ENCODE data around the gene MEOX2. TPM values are rescaled to one million over a fixed set of nuclear protein-coding genes. Genes with fewer than 3 reads are reported as not detected.

The MEOX2 gene
- total RNA-seq, 1 donor from 2014 or later, result not detected

- Histone ChIP-seq H3K4me1 (ENCODE audit: insufficient read depth, low read length) (no peaks in the 10 kb centered on the region), H3K27me3 (ENCODE audit: insufficient read depth, low read length) (no peaks in the 10 kb centered on the region), H4K20me1 (ENCODE audit: insufficient read depth, low read length) (no peaks in the 10 kb centered on the region), H3K79me2 (ENCODE audit: insufficient read depth, low read length) (no peaks in the 10 kb centered on the region), H3K9me3 (ENCODE audit: insufficient read depth, low read depth, low read length) (no peaks in the 10 kb centered on the region), H3K4me2 (ENCODE audit: low read length) (no peak overlapping the region), H3K4me3 (ENCODE audit: insufficient read depth, low read depth, low read length) (no peak overlapping the region), H2AFZ (ENCODE audit: low read depth, low read length) (no peak overlapping the region), H3K9ac (ENCODE audit: low read length) (no peak overlapping the region), H3K36me3 (ENCODE audit: insufficient read depth, low read length) (no peaks in the 10 kb centered on the region), H3K27ac (ENCODE audit: low read depth, low read length) (no peak overlapping the region)
- Mint-ChIP-seq H3K27ac (ENCODE audit: unreplicated experiment) (no peak overlapping the region), H3K36me3 (ENCODE audit: low read depth, unreplicated experiment) (no peaks in the 10 kb centered on the region), H3K4me3 (ENCODE audit: unreplicated experiment) (no peak overlapping the region), H3K4me1 (ENCODE audit: low read depth, unreplicated experiment) (no peaks in the 10 kb centered on the region), H3K9me3 (ENCODE audit: unreplicated experiment) (no peaks in the 10 kb centered on the region), H3K27me3 (ENCODE audit: low read depth, unreplicated experiment) (no peaks in the 10 kb centered on the region)
- no peak for TF ChIP-seq CTCF (IDR thresholded peaks at IDR 0.05; ENCODE audit: insufficient read depth, low read depth, low read length)
- FAIRE-seq (no peak), DNase-seq (ENCODE audit: low read depth) (no peak)
These were observed 18.5 kb downstream of the MEOX2 start for GRCh38 chr7:15667991-15668390.

- H3K27me3 ChIP-seq (ENCODE audit: insufficient read depth, low read length), result no peaks in the 10 kb centered on the region
- H3K79me2 ChIP-seq (ENCODE audit: insufficient read depth, low read length), result no peaks in the 10 kb centered on the region
- no peak overlapping the region for H3K4me3 ChIP-seq (ENCODE audit: insufficient read depth, low read depth, low read length)
- Mint-ChIP-seq H3K4me1 (ENCODE audit: low read depth, unreplicated experiment) (no peaks in the 10 kb centered on the region), H3K4me3 (ENCODE audit: unreplicated experiment) (no peak overlapping the region), H3K27ac (ENCODE audit: unreplicated experiment) (no peak overlapping the region), H3K27me3 (ENCODE audit: low read depth, unreplicated experiment) (no peaks in the 10 kb centered on the region), H3K9me3 (ENCODE audit: unreplicated experiment) (no peaks in the 10 kb centered on the region), H3K36me3 (ENCODE audit: low read depth, unreplicated experiment) (no peaks in the 10 kb centered on the region)
- H3K27ac ChIP-seq (ENCODE audit: low read depth, low read length), result no peak overlapping the region
- no peak for TF ChIP-seq CTCF (IDR thresholded peaks at IDR 0.05; ENCODE audit: insufficient read depth, low read depth, low read length)
- no peak for TF ChIP-seq EZH2 (IDR thresholded peaks at IDR 0.05; ENCODE audit: insufficient read depth, low read length)
- no peak overlapping the region for H3K4me2 ChIP-seq (ENCODE audit: low read length)
- H3K4me1 ChIP-seq (ENCODE audit: insufficient read depth, low read length), result no peaks in the 10 kb centered on the region
- H3K9ac ChIP-seq (ENCODE audit: low read length), result no peak overlapping the region
- no peaks in the 10 kb centered on the region for H3K36me3 ChIP-seq (ENCODE audit: insufficient read depth, low read length)
- DNase-seq (ENCODE audit: low read depth) (no peak), FAIRE-seq (no peak)
- H3K9me3 ChIP-seq (ENCODE audit: insufficient read depth, low read depth, low read length), result no peaks in the 10 kb centered on the region
- no peak overlapping the region for H2AFZ ChIP-seq (ENCODE audit: low read depth, low read length)
- no peaks in the 10 kb centered on the region for H4K20me1 ChIP-seq (ENCODE audit: insufficient read depth, low read length)
These were observed 24.0 kb downstream of the MEOX2 start for GRCh38 chr7:15662451-15662850.

GRCh38 chr7:15658247-15658646 lies 28.2 kb downstream of the MEOX2 start:
- no peak overlapping the region for H3K4me2 ChIP-seq (ENCODE audit: low read length)
- no peak overlapping the region for H2AFZ ChIP-seq (ENCODE audit: low read depth, low read length)
- Mint-ChIP-seq H3K27me3 (ENCODE audit: low read depth, unreplicated experiment) (no peaks in the 10 kb centered on the region), H3K4me3 (ENCODE audit: unreplicated experiment) (no peak overlapping the region), H3K4me1 (ENCODE audit: low read depth, unreplicated experiment) (no peaks in the 10 kb centered on the region), H3K9me3 (ENCODE audit: unreplicated experiment) (no peaks in the 10 kb centered on the region), H3K36me3 (ENCODE audit: low read depth, unreplicated experiment) (no peaks in the 10 kb centered on the region), H3K27ac (ENCODE audit: unreplicated experiment) (no peak overlapping the region)
- TF ChIP-seq CTCF (IDR thresholded peaks at IDR 0.05; ENCODE audit: insufficient read depth, low read depth, low read length) (no peak), EZH2 (IDR thresholded peaks at IDR 0.05; ENCODE audit: insufficient read depth, low read length) (no peak)
- no peaks in the 10 kb centered on the region for H3K36me3 ChIP-seq (ENCODE audit: insufficient read depth, low read length)
- no peaks in the 10 kb centered on the region for H4K20me1 ChIP-seq (ENCODE audit: insufficient read depth, low read length)
- DNase-seq (ENCODE audit: low read depth), result no peak
- H3K9ac ChIP-seq (ENCODE audit: low read length), result no peak overlapping the region
- H3K27me3 ChIP-seq (ENCODE audit: insufficient read depth, low read length), result no peaks in the 10 kb centered on the region
- no peaks in the 10 kb centered on the region for H3K79me2 ChIP-seq (ENCODE audit: insufficient read depth, low read length)
- H3K27ac ChIP-seq (ENCODE audit: low read depth, low read length), result no peak overlapping the region
- no peak for FAIRE-seq
- H3K9me3 ChIP-seq (ENCODE audit: insufficient read depth, low read depth, low read length), result no peaks in the 10 kb centered on the region
- no peak overlapping the region for H3K4me3 ChIP-seq (ENCODE audit: insufficient read depth, low read depth, low read length)
- no peaks in the 10 kb centered on the region for H3K4me1 ChIP-seq (ENCODE audit: insufficient read depth, low read length)

Data from astrocyte (in vitro differentiated cells and primary cell).